Stimulated activated naive CD8-positive, alpha-beta T cell treated with anti-CD3 and anti-CD28 coated beads, Interleukin-15, Interleukin-2, amounts not matched to agents 100 U/mL and 50 U/mL, for 24 hours (primary cell): ENCODE data around the gene OR6C3.
"Not testable (repeated sequence)": the region's sequence is repeated elsewhere in the genome, so short reads cannot be mapped to it uniquely, and the experiment has no call there.

Source experiments
- ATAC-seq: fragments of 150-1000 bp; cut with Tn5 transposase; one replicate; pipeline ENCODE4 v1.10.0; 2021
- DNase-seq: peaks from one replicate; pipeline ENCODE4 v3.0.0; 2021

The OR6C3 gene

GRCh38 chr12:55330446-55330845 lies at the start of gene OR6C3:
Gene OR6C3 (plus strand): TSS chr12:55330746. CDS start chr12:55331701, 955 bp downstream.
- no peak for DNase-seq
- ATAC-seq = no peak

- no peak for ATAC-seq
- no peak for DNase-seq
Measured at GRCh38 chr12:55280991-55281390, 49.6 kb upstream of the OR6C3 start.

DNA sequence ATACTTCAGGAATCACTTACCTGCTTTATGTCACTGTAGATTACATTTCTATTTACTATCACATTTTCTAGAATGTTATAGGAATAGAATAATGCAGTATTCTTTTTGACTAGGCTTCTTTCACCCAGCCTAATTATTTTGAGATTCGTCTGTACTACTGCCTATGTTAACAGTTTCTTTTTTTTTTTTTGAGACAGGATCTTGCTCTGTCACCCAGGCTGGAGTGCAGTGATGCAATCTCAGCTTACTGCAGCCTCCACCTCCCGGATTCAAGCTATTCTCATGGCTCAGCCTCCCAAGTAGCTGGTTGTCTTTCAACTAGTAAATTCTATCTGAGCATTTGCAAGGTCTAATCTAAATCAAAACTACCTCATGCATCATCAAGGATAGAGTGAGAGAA lies 40.5 kb upstream of the OR6C3 start:
- ATAC-seq (no peak), DNase-seq (no peak)

DNA sequence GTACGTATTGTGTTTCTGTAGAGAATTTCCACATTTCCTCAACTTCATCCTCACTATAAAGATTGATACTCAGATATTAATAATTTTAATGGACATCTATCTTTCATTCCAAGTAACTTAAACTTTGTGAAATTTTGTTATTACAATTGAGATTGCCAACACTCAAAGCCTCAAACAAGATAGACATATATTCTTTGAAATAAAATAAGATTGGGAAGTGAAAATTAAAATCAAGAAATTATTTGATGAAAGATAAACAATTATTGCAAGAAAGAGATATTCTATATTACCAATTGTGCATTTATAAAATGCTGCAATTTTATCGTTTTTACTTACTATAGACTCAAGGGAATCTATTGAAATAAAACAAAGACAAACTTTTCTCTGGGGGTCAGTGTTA lies 34.1 kb upstream of the OR6C3 start, which contains the start of gene OR6C6:
OR6C6 (minus strand) TSS at position 101 of the 400 bp plus-strand sequence. CDS start 1,337 bp downstream, outside the sequence.
- DNase-seq = no peak
- no peak for ATAC-seq

GRCh38 chr12:55314043-55314442 lies 16.5 kb upstream of the OR6C3 start, which contains the start of gene OR6C1:
Gene OR6C1 (plus strand): TSS chr12:55314343. CDS start chr12:55320600, 6,257 bp downstream.
- ATAC-seq = no peak
- no peak for DNase-seq

- no peak for ATAC-seq
- no peak for DNase-seq
Measured at GRCh38 chr12:55320201-55320600, 10.3 kb upstream of the OR6C3 start.

- not testable (repeated sequence) for ATAC-seq, DNase-seq
Measured at GRCh38 chr12:55325801-55326200, 4.7 kb upstream of the OR6C3 start.

DNA sequence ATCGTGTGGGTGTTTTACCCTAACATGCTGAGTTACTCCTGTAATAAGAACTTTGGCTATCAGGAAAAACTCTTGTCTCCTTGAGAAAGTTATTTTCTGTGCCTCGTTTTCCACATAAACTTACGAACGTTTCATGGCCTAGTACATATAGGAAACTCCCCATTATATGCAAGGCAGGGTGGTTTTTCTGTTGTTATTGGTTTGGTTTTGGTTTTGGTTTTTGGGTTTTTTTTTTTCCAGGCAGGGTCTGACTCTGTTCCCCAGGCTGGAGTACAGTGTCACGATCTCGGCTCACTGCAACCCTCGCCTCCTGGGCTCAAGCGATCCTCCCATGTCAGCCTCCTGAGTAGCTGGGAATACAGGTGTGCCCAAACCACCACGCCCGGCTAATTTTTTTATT lies 5.5 kb downstream of the OR6C3 start:
- DNase-seq (no peak), ATAC-seq (no peak)

DNA sequence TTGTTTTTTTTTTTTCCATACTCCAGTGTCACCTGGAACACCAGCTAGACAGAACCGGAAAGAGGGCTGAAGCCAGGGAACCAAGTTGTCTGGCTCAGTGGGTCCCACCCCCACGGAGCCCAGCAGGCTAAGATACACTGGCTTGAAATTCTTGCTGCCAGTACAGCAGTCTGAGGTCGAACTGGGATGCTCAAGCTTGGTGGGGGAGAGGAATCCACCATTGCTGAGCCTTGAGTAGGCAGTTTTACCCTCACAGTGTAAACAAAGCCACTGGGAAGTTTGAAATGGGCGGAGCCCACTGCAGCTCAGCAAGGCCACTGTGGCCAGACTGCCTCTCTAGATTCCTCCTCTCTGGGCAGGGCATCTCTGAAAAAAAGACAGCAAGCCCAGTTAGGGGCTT lies 24.8 kb downstream of the OR6C3 start:
- not testable (repeated sequence) for ATAC-seq, DNase-seq

DNA sequence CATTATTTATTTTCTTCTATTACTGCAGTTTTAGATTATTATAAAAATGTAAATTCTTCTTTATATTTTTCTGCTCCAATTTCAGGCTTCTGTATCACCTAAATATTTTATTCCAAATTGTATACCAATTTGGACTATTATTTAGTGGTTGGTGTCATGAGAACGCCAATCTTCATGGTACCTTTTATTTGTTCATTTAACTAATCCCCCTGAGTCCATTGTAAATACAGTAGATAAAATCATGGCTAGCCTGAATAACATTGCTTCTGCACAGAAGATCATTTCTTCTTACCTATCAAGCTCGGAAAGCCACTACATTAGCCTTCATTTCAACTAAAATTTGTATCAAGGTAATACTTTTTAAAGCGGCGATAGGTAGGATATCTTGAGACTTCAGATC lies 32.1 kb downstream of the OR6C3 start, which contains the start of gene OR6C75:
OR6C75 (plus strand) TSS at position 301 of the 400 bp plus-strand sequence. CDS start 2,136 bp downstream, outside the sequence.
- ATAC-seq (no peak), DNase-seq (no peak)

DNA sequence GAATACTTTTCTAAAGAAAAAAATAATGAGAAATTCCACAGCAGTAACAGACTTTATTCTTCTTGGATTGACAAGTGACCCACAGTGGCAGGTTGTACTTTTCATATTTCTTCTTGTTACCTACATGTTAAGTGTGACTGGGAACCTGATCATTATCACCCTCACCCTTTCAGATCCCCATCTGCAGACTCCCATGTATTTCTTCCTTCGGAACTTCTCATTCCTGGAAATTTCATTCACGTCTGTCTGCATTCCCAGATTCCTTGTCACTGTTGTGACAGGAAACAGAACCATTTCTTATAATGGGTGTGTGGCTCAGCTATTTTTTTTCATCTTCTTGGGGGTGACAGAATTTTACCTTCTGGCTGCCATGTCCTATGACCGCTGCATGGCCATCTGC lies 34.5 kb downstream of the OR6C3 start:
- ATAC-seq = no peak
- no peak for DNase-seq

- no peak for DNase-seq
Measured at GRCh38 chr12:55372521-55372920, 42.0 kb downstream of the OR6C3 start.

More at GRCh38 chr12:55372521-55372920, 42.0 kb downstream of the OR6C3 start:
- ATAC-seq = no peak
